ENCODE data around the gene E2F3. TPM values are rescaled to one million over a fixed set of nuclear protein-coding genes. Genes with fewer than 3 reads are reported as not detected.
A peak's percentile ranks its signal among the peaks of the same experiment; 100 is the strongest.

Gene E2F3
- total RNA-seq, 2 donors from 2014 or later, result 6.7 to 8.8 TPM

DNA sequence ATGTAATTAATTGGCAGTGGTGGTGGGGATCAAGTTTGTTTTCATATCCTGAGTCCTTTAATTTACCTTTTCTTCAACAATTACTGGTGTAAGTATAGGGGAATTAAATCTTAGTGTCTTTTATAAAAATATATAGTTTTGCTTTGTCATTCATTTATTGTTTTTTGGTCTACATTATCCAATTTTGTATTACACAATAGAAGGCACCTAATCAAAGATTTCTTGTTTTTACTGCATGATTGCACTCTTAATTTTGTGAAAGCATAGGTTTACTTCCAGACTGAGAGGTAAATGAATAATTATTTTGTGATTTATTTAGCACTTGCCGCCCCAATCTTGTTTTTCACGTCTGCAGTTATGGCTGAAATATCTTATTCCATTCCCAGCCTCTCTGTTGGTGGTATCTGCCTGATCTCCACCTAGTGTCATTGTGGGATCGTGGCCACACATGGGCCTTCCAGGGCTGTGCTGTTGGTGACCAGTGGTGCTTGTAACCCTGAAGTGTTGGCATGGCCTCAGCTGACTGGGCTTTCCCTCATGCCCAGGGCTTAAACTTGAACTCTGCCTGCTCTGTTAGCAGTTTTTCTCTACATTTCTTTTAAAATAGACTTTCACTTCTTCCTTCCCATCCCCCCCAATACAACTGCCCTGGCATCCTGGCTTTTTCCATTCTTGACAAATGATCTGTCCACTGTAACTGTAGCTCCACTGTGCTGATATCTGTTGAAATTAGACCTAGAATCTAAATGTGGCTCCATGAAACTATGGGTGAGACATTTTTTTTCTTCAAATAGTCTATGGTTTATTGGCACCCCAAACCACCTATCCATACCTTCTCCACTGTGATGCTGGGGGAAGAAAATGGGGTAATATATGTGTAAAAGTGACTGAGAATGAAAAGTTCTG is 24.8 kb downstream of the E2F3 start:
- no peak for ATAC-seq
- H3K27me3 Mint-ChIP-seq, result no peaks in the 10 kb centered on the region
- no peaks in the 10 kb centered on the region for H3K36me3 Mint-ChIP-seq (ENCODE audit: low read depth)
- no peak overlapping the region for H3K27ac Mint-ChIP-seq
- no peaks in the 10 kb centered on the region for H3K9me3 ChIP-seq (ENCODE audit: control insufficient read depth, low read length, poor library complexity, severe bottlenecking)
- H3K4me1 Mint-ChIP-seq, result peaks cover 12% of the 10 kb centered on the region
- no peak overlapping the region for H3K4me3 Mint-ChIP-seq
- DNase-seq, result no peak

DNA sequence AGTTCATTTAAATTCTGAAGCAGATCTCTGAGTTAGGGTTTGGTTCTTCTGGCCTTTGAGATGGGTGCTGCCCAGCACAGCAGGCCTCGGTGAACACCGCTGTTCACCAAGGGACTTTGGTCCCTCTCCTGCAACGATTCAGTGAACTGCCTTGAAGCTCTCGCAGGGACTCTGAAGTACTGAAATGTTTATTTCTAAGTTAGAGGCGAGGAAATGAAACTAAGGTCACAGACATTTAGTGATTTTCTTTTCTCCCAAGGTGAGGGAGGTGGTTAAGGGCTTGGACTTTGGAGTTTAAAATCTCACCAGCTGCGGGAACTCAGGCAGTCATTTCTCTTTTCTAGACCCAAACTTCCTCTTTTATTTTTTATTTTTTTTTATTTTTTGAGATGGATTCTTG is 26.2 kb downstream of the E2F3 start:
- H3K36me3 Mint-ChIP-seq (ENCODE audit: low read depth), result peaks cover 6% of the 10 kb centered on the region
- ATAC-seq (no peak), DNase-seq (no peak)
- H3K4me1 Mint-ChIP-seq, result peaks cover 12% of the 10 kb centered on the region
- no peak overlapping the region for H3K27ac Mint-ChIP-seq
- no peaks in the 10 kb centered on the region for H3K9me3 ChIP-seq (ENCODE audit: control insufficient read depth, low read length, poor library complexity, severe bottlenecking)
- H3K4me3 Mint-ChIP-seq, result no peak overlapping the region
- no peaks in the 10 kb centered on the region for H3K27me3 Mint-ChIP-seq

DNA sequence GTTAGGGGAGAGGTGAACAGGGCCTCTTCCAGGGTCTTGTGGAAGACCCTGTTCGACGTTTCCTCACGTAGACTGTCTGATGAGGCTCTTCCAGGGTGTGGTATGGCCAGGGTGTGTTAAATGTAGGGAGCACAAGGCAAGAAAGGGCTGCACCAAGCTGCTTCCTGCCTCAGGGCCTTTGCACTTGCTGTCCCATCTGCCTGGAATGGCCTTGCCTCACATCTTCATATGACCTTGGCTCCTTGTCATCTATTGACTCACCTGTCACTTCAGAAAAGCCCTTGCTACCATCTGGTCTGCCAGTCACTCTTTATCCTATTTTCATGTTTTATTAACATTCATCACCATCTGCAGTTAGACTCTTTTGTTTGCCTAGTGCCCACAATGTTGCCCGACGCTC is 31.0 kb downstream of the E2F3 start:
- ATAC-seq (no peak), DNase-seq (no peak)
- H3K4me3 Mint-ChIP-seq, result no peak overlapping the region
- peaks cover 6% of the 10 kb centered on the region for H3K36me3 Mint-ChIP-seq (ENCODE audit: low read depth)
- no peaks in the 10 kb centered on the region for H3K9me3 ChIP-seq (ENCODE audit: control insufficient read depth, low read length, poor library complexity, severe bottlenecking)
- no peak overlapping the region for H3K27ac Mint-ChIP-seq
- H3K27me3 Mint-ChIP-seq, result no peaks in the 10 kb centered on the region
- no peaks in the 10 kb centered on the region for H3K4me1 Mint-ChIP-seq

DNA sequence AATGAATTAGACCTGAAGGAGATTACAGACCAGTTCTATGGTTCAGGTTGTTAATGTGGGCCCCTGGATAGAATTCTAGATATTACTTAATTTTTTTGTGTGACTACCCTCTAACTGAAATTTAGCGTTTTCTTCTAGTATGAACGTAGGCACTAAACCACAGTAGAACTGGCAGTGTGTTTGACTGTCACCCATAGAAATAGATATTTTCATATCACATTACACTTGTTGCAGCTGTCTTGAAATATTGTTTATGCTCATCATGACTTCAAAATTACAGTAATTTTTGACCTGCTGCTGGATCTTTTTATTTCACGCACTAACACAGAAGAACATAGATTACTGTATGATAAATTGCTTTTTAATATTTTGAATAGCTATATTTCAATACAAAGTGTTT is 31.6 kb downstream of the E2F3 start:
- no peaks in the 10 kb centered on the region for H3K27me3 Mint-ChIP-seq
- ATAC-seq, result no peak
- no peaks in the 10 kb centered on the region for H3K9me3 ChIP-seq (ENCODE audit: control insufficient read depth, low read length, poor library complexity, severe bottlenecking)
- H3K27ac Mint-ChIP-seq, result no peak overlapping the region
- H3K4me1 Mint-ChIP-seq, result no peaks in the 10 kb centered on the region
- H3K4me3 Mint-ChIP-seq, result no peak overlapping the region
- no peak for DNase-seq
- peaks cover 7% of the 10 kb centered on the region for H3K36me3 Mint-ChIP-seq (ENCODE audit: low read depth)

DNA sequence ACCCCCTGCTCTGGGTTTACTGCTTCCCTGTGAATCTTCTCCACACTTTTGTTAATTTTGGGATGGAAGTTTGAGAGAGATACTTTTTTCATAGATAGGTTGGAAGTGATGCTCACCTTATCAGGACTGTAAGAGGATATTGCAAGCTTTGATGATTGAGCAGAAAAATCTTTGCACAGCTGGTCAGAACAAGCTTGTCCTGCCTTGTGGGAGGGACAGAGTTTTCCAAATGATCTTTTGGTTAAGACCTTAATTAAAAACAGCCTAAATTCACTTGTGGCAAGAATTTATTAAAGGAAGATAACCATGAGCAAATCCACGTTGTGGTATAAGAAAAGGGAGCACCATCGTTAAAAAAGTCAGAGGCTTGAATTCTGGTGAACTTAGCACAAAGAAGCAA is 32.2 kb downstream of the E2F3 start:
- no peak overlapping the region for H3K27ac Mint-ChIP-seq
- peaks cover 9% of the 10 kb centered on the region for H3K36me3 Mint-ChIP-seq (ENCODE audit: low read depth)
- H3K9me3 ChIP-seq (ENCODE audit: control insufficient read depth, low read length, poor library complexity, severe bottlenecking), result no peaks in the 10 kb centered on the region
- ATAC-seq (no peak), DNase-seq (no peak)
- peak overlapping the region; percentile 15 for H3K4me3 Mint-ChIP-seq
- no peaks in the 10 kb centered on the region for H3K27me3 Mint-ChIP-seq
- H3K4me1 Mint-ChIP-seq, result no peaks in the 10 kb centered on the region

- no peak for ATAC-seq
These were observed 33.1 kb downstream of the E2F3 start for GRCh38 chr6:20434766-20435165.

DNA sequence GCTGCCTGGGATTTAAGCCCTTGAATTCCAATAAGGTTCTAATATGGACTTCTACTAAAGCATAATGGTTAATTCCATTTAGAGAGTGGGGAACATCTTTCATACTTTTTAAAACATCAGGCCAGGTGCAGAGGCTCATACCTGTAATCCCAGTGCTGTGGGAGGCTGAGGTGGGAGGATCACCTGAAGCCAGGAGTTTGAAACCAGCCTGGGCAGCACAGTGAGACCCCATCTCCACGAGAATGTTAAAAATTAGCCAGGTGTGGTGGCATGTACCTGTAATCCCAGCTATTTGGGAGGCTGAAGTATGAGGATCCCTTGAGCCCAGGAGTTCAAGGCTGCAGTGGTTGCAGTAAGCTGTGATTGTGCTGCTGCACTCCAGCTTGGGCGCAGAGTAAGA is 35.0 kb downstream of the E2F3 start:
- no peaks in the 10 kb centered on the region for H3K27me3 Mint-ChIP-seq
- H3K4me3 Mint-ChIP-seq, result no peak overlapping the region
- DNase-seq (no peak), ATAC-seq (no peak)
- H3K27ac Mint-ChIP-seq, result no peak overlapping the region
- peaks cover 9% of the 10 kb centered on the region for H3K36me3 Mint-ChIP-seq (ENCODE audit: low read depth)
- H3K9me3 ChIP-seq (ENCODE audit: control insufficient read depth, low read length, poor library complexity, severe bottlenecking), result no peaks in the 10 kb centered on the region
- H3K4me1 Mint-ChIP-seq, result peaks cover 5% of the 10 kb centered on the region

More at GRCh38 chr6:20434766-20435165, 33.1 kb downstream of the E2F3 start:
- no peak for DNase-seq
- Mint-ChIP-seq H3K27ac (no peak overlapping the region), H3K27me3 (no peaks in the 10 kb centered on the region), H3K4me1 (no peaks in the 10 kb centered on the region), H3K4me3 (no peak overlapping the region), H3K36me3 (ENCODE audit: low read depth) (peaks cover 9% of the 10 kb centered on the region)
- no peaks in the 10 kb centered on the region for H3K9me3 ChIP-seq (ENCODE audit: control insufficient read depth, low read length, poor library complexity, severe bottlenecking)

- Mint-ChIP-seq H3K4me1 (peaks cover 5% of the 10 kb centered on the region), H3K4me3 (no peak overlapping the region), H3K27me3 (no peaks in the 10 kb centered on the region), H3K36me3 (ENCODE audit: low read depth) (peaks cover 3% of the 10 kb centered on the region), H3K27ac (no peak overlapping the region)
- no peaks in the 10 kb centered on the region for H3K9me3 ChIP-seq (ENCODE audit: control insufficient read depth, low read length, poor library complexity, severe bottlenecking)
- DNase-seq (no peak), ATAC-seq (no peak)
These were observed 36.0 kb downstream of the E2F3 start for GRCh38 chr6:20437639-20438038.

DNA sequence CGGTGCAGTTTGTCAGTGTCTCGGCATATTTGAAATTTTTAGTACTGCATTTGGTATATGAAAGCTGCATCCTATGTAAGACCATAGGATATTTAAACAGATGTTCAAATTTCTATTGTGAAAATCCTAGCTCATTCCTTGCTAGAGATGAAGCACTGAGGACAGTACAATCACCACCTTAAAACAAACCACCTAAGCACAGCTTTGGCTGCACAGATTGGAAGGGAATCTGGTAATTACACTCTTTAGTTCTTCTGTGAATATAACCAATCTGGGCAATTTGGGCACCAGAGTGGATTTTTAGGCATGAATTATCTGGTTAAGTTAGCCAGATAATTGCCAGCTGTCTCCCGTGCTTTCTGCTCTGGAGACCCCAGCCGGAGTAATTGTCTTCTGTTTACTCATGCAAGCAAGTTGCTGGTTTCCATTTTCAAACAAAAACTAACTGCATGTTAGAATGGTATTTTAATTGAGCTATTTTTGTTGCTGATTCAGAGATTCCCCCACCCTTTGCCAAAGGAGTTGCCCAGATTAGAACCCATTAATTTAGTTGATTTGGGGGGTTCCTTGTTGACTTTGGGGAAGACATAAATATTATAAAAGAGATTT is 36.9 kb downstream of the E2F3 start:
- no peak overlapping the region for H3K27ac Mint-ChIP-seq
- ATAC-seq (no peak), DNase-seq (no peak)
- H3K9me3 ChIP-seq (ENCODE audit: control insufficient read depth, low read length, poor library complexity, severe bottlenecking), result no peaks in the 10 kb centered on the region
- no peak overlapping the region for H3K4me3 Mint-ChIP-seq
- H3K27me3 Mint-ChIP-seq, result no peaks in the 10 kb centered on the region
- H3K36me3 Mint-ChIP-seq (ENCODE audit: low read depth), result peaks cover 3% of the 10 kb centered on the region
- H3K4me1 Mint-ChIP-seq, result peaks cover 5% of the 10 kb centered on the region

GRCh38 chr6:20439558-20439957 is 37.9 kb downstream of the E2F3 start:
- H3K9me3 ChIP-seq (ENCODE audit: control insufficient read depth, low read length, poor library complexity, severe bottlenecking), result no peaks in the 10 kb centered on the region
- Mint-ChIP-seq H3K36me3 (ENCODE audit: low read depth) (peaks cover 3% of the 10 kb centered on the region), H3K27me3 (no peaks in the 10 kb centered on the region), H3K27ac (no peak overlapping the region), H3K4me3 (no peak overlapping the region), H3K4me1 (peaks cover 5% of the 10 kb centered on the region)
- DNase-seq (no peak), ATAC-seq (no peak)

DNA sequence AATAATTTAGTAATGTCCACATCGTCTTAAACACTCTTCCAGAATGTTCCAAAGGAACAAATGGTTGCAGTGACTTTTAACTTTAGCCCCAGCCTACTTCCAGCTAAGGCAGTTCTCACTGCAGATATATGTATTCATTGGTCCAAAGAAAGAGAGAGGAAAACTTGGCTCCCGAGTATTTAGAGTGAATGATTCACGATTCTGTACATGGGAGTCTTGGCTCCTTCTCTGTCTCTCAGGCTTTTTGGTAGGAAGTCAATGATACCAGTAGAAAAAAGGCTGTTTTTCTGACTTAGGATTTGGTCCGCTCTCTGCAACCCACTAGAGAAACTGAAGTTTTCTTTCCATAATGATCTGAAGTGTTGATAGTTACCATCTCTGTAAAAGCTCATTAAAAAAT is 38.6 kb downstream of the E2F3 start:
- DNase-seq (no peak), ATAC-seq (no peak)
- H3K9me3 ChIP-seq (ENCODE audit: control insufficient read depth, low read length, poor library complexity, severe bottlenecking), result no peaks in the 10 kb centered on the region
- no peak overlapping the region for H3K4me3 Mint-ChIP-seq
- no peak overlapping the region for H3K27ac Mint-ChIP-seq
- no peaks in the 10 kb centered on the region for H3K27me3 Mint-ChIP-seq
- H3K4me1 Mint-ChIP-seq, result peaks cover 8% of the 10 kb centered on the region
- peaks cover 3% of the 10 kb centered on the region for H3K36me3 Mint-ChIP-seq (ENCODE audit: low read depth)

GRCh38 chr6:20441236-20441635 is 39.6 kb downstream of the E2F3 start:
- H3K27ac Mint-ChIP-seq, result no peak overlapping the region
- no peak overlapping the region for H3K4me3 Mint-ChIP-seq
- H3K27me3 Mint-ChIP-seq, result no peaks in the 10 kb centered on the region
- peaks cover 8% of the 10 kb centered on the region for H3K4me1 Mint-ChIP-seq
- DNase-seq, result no peak
- H3K36me3 Mint-ChIP-seq (ENCODE audit: low read depth), result peaks cover 3% of the 10 kb centered on the region
- ATAC-seq, result no peak
- no peaks in the 10 kb centered on the region for H3K9me3 ChIP-seq (ENCODE audit: control insufficient read depth, low read length, poor library complexity, severe bottlenecking)

DNA sequence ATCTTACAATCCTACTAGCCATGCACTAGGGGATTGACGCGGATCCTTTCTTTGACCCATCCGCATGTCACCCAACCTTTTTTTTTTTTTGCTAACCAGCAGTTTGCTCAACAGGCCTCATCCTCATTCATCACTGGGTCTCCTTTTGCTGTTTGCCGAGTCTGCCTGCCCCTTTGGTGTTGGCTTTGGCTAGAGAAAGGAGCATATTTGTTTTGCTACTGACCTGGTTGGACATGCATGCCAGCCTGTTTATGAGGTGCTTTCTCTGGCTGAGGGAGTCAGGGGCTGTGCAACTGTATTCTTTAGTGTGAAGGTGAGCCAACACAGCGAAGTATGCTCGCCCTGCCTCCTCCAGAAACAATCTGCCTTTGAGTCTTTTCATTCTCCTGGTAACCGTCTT is 40.2 kb downstream of the E2F3 start:
- H3K36me3 Mint-ChIP-seq (ENCODE audit: low read depth), result peaks cover 3% of the 10 kb centered on the region
- H3K4me3 Mint-ChIP-seq, result no peak overlapping the region
- H3K27ac Mint-ChIP-seq, result no peak overlapping the region
- H3K9me3 ChIP-seq (ENCODE audit: control insufficient read depth, low read length, poor library complexity, severe bottlenecking), result no peaks in the 10 kb centered on the region
- H3K4me1 Mint-ChIP-seq, result peaks cover 8% of the 10 kb centered on the region
- ATAC-seq (no peak), DNase-seq (no peak)
- H3K27me3 Mint-ChIP-seq, result no peaks in the 10 kb centered on the region

- no peak for ATAC-seq
These were observed 43.1 kb downstream of the E2F3 start for GRCh38 chr6:20444786-20445271.

More at GRCh38 chr6:20444786-20445271, 43.1 kb downstream of the E2F3 start:
- H3K4me3 Mint-ChIP-seq, result no peak overlapping the region
- no peaks in the 10 kb centered on the region for H3K27me3 Mint-ChIP-seq
- no peaks in the 10 kb centered on the region for H3K36me3 Mint-ChIP-seq (ENCODE audit: low read depth)
- peaks cover 17% of the 10 kb centered on the region for H3K4me1 Mint-ChIP-seq
- DNase-seq, result no peak
- H3K27ac Mint-ChIP-seq, result no peak overlapping the region
- H3K9me3 ChIP-seq (ENCODE audit: control insufficient read depth, low read length, poor library complexity, severe bottlenecking), result no peaks in the 10 kb centered on the region
